Mucosa of descending colon (tissue), 3 donors: ENCODE data around the gene MICOS13. TPM values are rescaled to one million over a fixed set of nuclear protein-coding genes. Genes with fewer than 3 reads are reported as not detected.

ENCODE experiments used
- ATAC-seq: fragments of 200-7000 bp; cut with Tn5 transposase; one replicate; pipeline ENCODE4 v1.9.1; 2020; ENCODE audit warnings: mild to moderate bottlenecking, moderate library complexity
- DNase-seq, 3 donors: peaks; one replicate each; pipeline ENCODE4 v3.0.0-alpha.2; 2020
- H3K36me3 ChIP-seq: fragments of 200-600 bp; one replicate; pipeline ENCODE4 v1.8.0; 2021; ENCODE audit warnings: low read depth, mild to moderate bottlenecking
- H3K4me1 ChIP-seq: fragments of 200-600 bp; one replicate; pipeline ENCODE4 v1.8.0; 2021; ENCODE audit warnings: low read depth, mild to moderate bottlenecking
- H3K4me3 ChIP-seq: fragments of 200-600 bp; one replicate; pipeline ENCODE4 v1.8.0; 2021; ENCODE audit warnings: mild to moderate bottlenecking
- H3K9me3 ChIP-seq: fragments of 200-600 bp; one replicate; pipeline ENCODE4 v1.8.0; 2021; ENCODE audit warnings: mild to moderate bottlenecking
- CTCF ChIP-seq: fragments of 200-600 bp; IDR thresholded peaks from one replicate; pipeline ENCODE4 v1.8.0; 2022; ENCODE audit warnings: antibody characterized with exemption, mild to moderate bottlenecking
- intact Hi-C, 2 donors: fragments of 100-400 bp; cut with DNase I in 1 of 2; cut with micrococcal nuclease in 1 of 2; formaldehyde crosslinking; loops; one replicate each; pipeline versions ENCODE4 v1.11.0 to v1.11.1; 2022; cut with DNase I, micrococcal nuclease
- total RNA-seq, 3 donors: library from RNA; stranded (reverse); fragmentation: NEBNext Ultra II Directional in 2 of 3; extraction: Animal tissue kit (Norgen Biotek cat#: 25700) in 2 of 3; gene quantifications; one replicate each; pipeline versions ENCODE4 v1.2.1 to v1.2.4, GENCODE V29; 2021 to 2023
- donor health status: DM: no; HTN: no; CAD: no; lungs with moderate emphysema.
- donor health status: DM: no; HTN: no; CAD: no.
- donor health status: DM: no; HTN: yes; CAD: no.

The MICOS13 gene
- total RNA-seq, 3 donors from 2014 or later = 70.1 to 73.7 (median 70.9) TPM

GRCh38 chr19:5680084-5680436 lies 256 bp downstream of the MICOS13 start:
- ATAC-seq (peak; percentile 9), DNase-seq (peak in 1 of 3 donors; percentile 84)
- H3K36me3 ChIP-seq = no peaks in the 10 kb centered on the region
- H3K4me1 ChIP-seq = peaks cover 13% of the 10 kb centered on the region
- H3K9me3 ChIP-seq = no peaks in the 10 kb centered on the region
- H3K4me3 ChIP-seq = peak overlapping the region; percentile 68
- intact Hi-C loops = no loop called here
- TF ChIP-seq CTCF = no peak

- Histone ChIP-seq H3K4me3 (peak overlapping the region; percentile 68), H3K4me1 (peaks cover 13% of the 10 kb centered on the region), H3K36me3 (no peaks in the 10 kb centered on the region), H3K9me3 (no peaks in the 10 kb centered on the region)
- ATAC-seq (peak; percentile 0), DNase-seq (peak; percentile 42 to 75 (median 55))
- intact Hi-C loops = no loop called here
- TF ChIP-seq CTCF = no peak
These were observed 830 bp downstream of the MICOS13 start for GRCh38 chr19:5679289-5680083.

GRCh38 chr19:5678071-5678718 lies 2.1 kb downstream of the MICOS13 start:
- Histone ChIP-seq H3K4me1 (peaks cover 13% of the 10 kb centered on the region), H3K9me3 (no peaks in the 10 kb centered on the region), H3K36me3 (no peaks in the 10 kb centered on the region), H3K4me3 (no peak overlapping the region)
- ATAC-seq = no peak
- intact Hi-C loops = no loop called here
- no peak for TF ChIP-seq CTCF
- DNase-seq = peak in 1 of 3 donors; percentile 36

- no peak for TF ChIP-seq CTCF
- peaks cover 13% of the 10 kb centered on the region for H3K4me1 ChIP-seq
- DNase-seq (no peak), ATAC-seq (no peak)
- no peak overlapping the region for H3K4me3 ChIP-seq
- H3K36me3 ChIP-seq = no peaks in the 10 kb centered on the region
- H3K9me3 ChIP-seq = no peaks in the 10 kb centered on the region
- intact Hi-C loops = no loop called here
These were observed 2.7 kb downstream of the MICOS13 start for GRCh38 chr19:5677580-5677979.

- intact Hi-C loops = no loop called here
- ATAC-seq (no peak), DNase-seq (no peak)
- Histone ChIP-seq H3K4me1 (peaks cover 13% of the 10 kb centered on the region), H3K4me3 (no peak overlapping the region), H3K36me3 (no peaks in the 10 kb centered on the region), H3K9me3 (no peaks in the 10 kb centered on the region)
- no peak for TF ChIP-seq CTCF
These were observed 3.2 kb downstream of the MICOS13 start for GRCh38 chr19:5677136-5677535.
